ENCODE results near the gene WDR54.

GRCh38 chr2:74417763-74418162 lies 3.8 kb upstream of the WDR54 start:
- no peak for TF ChIP-seq CTCF (IDR thresholded peaks at IDR 0.05)
- TF ChIP-seq POLR2A (IDR thresholded peaks at IDR 0.05): no peak
